ENCODE measurements around the gene ZBTB21.
A peak's percentile ranks its signal among the peaks of the same experiment; 100 is the strongest.
"Not testable (repeated sequence)": the region's sequence is repeated elsewhere in the genome, so short reads cannot be mapped to it uniquely, and the experiment has no call there.

ZBTB21 gene

GRCh38 chr21:41961282-41961701 is 48.9 kb downstream of the ZBTB21 start:
- Mint-ChIP-seq H3K4me1 (peaks cover 8% of the 10 kb centered on the region), H3K4me3 (no peak overlapping the region), H3K36me3 (no peaks in the 10 kb centered on the region), H3K9me3 (no peaks in the 10 kb centered on the region), H3K27ac (no peak overlapping the region)
- no peak for DNase-seq (ENCODE audit: low spot score in 2 of 2)
- no peak for ATAC-seq

DNA sequence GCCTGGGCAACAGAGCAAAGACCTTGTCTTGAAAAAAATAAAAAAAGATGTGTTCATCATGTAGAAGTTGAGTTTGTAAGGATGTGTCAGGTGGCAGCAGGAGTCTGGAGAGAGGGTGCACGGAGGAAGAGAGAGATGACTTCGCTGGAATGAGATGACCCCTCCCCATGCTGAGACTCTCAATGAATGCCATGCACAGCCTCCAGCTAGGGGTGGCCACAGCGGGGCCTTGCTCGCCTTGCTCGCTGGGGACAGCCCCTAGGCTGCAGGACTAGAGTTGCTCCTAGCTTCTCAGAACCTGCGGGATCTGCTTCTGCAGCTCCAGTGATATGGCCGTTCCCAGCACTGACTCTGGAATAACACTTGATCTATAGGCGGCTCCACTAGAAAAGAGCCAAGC is 49.8 kb downstream of the ZBTB21 start:
- Mint-ChIP-seq H3K4me1 (peaks cover 8% of the 10 kb centered on the region), H3K36me3 (peaks cover under 1% of the 10 kb centered on the region), H3K27ac (no peak overlapping the region), H3K9me3 (no peaks in the 10 kb centered on the region), H3K4me3 (no peak overlapping the region)
- no peak for ATAC-seq
- no peak for DNase-seq (ENCODE audit: low spot score in 2 of 2)

DNA sequence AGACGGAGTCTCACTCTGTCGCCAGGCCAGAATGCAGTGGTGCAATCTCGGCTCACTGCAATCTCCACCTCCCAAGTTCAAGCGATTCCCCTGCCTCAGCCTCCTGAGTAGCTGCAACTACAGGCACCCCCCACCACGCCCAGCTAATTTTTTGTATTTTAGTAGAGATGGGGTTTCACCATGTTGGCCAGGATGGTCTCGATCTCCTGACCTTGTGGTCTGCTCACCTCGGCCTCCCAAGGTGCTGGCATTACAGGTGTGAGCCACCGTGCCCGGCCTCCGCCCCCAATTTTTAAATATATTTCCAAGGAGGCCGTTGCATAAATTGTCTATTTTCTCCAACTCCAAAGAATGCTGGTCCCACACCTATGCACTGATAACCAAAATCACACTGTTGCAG is 50.5 kb downstream of the ZBTB21 start:
- not testable (repeated sequence) for H3K9me3 Mint-ChIP-seq; ATAC-seq; H3K4me3 Mint-ChIP-seq; H3K36me3 Mint-ChIP-seq; H3K27ac Mint-ChIP-seq; DNase-seq (ENCODE audit: low spot score in 2 of 2)
- peaks cover 11% of the 10 kb centered on the region for H3K4me1 Mint-ChIP-seq

GRCh38 chr21:41958886-41959563 is 51.1 kb downstream of the ZBTB21 start:
- H3K36me3 Mint-ChIP-seq: peaks cover 4% of the 10 kb centered on the region
- ATAC-seq (no peak), DNase-seq (ENCODE audit: low spot score in 2 of 2) (no peak)
- no peaks in the 10 kb centered on the region for H3K9me3 Mint-ChIP-seq
- no peak overlapping the region for H3K4me3 Mint-ChIP-seq
- H3K27ac Mint-ChIP-seq: no peak overlapping the region
- H3K4me1 Mint-ChIP-seq: peaks cover 17% of the 10 kb centered on the region

- DNase-seq (ENCODE audit: low spot score in 2 of 2) (no peak), ATAC-seq (no peak)
- Mint-ChIP-seq H3K9me3 (no peaks in the 10 kb centered on the region), H3K27ac (no peak overlapping the region), H3K4me1 (peaks cover 17% of the 10 kb centered on the region), H3K4me3 (no peak overlapping the region), H3K36me3 (peaks cover 4% of the 10 kb centered on the region)
Observed at GRCh38 chr21:41957991-41958766, 52.0 kb downstream of the ZBTB21 start.

- H3K9me3 Mint-ChIP-seq: no peaks in the 10 kb centered on the region
- ATAC-seq (no peak), DNase-seq (ENCODE audit: low spot score in 2 of 2) (no peak)
- peaks cover 4% of the 10 kb centered on the region for H3K36me3 Mint-ChIP-seq
- H3K4me1 Mint-ChIP-seq: peaks cover 17% of the 10 kb centered on the region
- H3K4me3 Mint-ChIP-seq: no peak overlapping the region
- H3K27ac Mint-ChIP-seq: no peak overlapping the region
Observed at GRCh38 chr21:41956926-41957729, 53.0 kb downstream of the ZBTB21 start.

- Mint-ChIP-seq H3K4me3 (no peak overlapping the region), H3K4me1 (peaks cover 9% of the 10 kb centered on the region)
Observed at GRCh38 chr21:41955516-41955915, 54.6 kb downstream of the ZBTB21 start.

GRCh38 chr21:41954654-41955499 is 55.3 kb downstream of the ZBTB21 start:
- no peaks in the 10 kb centered on the region for H3K9me3 Mint-ChIP-seq
- no peak for ATAC-seq
- peaks cover 9% of the 10 kb centered on the region for H3K4me1 Mint-ChIP-seq
- H3K4me3 Mint-ChIP-seq: peak overlapping the region; percentile 1
- H3K27ac Mint-ChIP-seq: peak overlapping the region; percentile 11
- DNase-seq (ENCODE audit: low spot score in 2 of 2): no peak
- peaks cover 4% of the 10 kb centered on the region for H3K36me3 Mint-ChIP-seq

More at GRCh38 chr21:41955516-41955915, 54.6 kb downstream of the ZBTB21 start:
- peaks cover 4% of the 10 kb centered on the region for H3K36me3 Mint-ChIP-seq
- DNase-seq (ENCODE audit: low spot score in 2 of 2) (no peak), ATAC-seq (no peak)
- no peak overlapping the region for H3K27ac Mint-ChIP-seq
- H3K9me3 Mint-ChIP-seq: no peaks in the 10 kb centered on the region

DNA sequence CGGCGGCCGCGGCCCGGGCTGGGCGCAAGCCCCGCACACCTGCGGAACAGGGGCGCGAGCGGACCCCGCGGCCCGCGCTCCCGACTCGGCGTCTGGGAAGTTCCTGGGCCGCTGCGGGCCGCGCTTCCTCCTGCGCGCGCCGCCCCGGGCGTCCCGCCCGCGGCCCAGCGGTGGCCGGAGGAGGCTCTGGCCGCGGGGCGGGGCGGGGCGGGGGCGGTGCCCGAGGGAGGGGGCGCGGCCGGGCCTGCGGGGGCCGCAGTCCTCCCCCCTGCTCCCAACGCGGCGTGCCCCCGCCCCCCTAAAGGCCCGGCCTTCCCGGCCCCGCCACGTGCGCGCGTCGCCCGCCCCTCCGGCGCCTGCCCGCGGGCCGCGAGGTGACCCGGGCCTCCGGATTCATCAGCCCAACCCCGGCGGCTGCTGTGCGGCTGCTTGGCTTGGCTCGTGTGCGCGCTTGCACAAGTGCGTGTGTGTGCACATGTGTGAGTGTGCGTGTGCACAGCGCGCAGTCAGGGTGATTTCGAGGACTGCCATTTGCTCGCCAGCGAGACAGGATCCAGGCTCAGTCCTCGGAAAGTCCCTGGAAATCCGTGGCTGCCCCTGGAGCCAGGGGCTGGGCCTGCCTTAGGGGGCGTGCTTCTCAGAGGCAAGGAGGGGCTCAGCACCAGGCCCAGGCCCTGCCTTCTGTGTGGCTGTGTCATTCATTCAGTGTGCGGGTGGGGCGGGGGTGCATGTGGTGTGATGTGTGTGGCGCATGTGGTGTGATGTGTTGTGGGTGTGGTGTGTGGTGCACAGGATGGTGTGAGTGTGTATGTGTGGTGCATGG is 56.1 kb downstream of the ZBTB21 start, which contains the start of gene C2CD2:
C2CD2 (minus strand) TSS at position 188 of the 823 bp plus-strand sequence. CDS start 370 bp downstream, outside the sequence.
- DNase-seq (ENCODE audit: low spot score in 2 of 2) (no peak), ATAC-seq (peak; percentile 50)
- Mint-ChIP-seq H3K4me1 (peaks cover 9% of the 10 kb centered on the region), H3K4me3 (peak within 1 kb of the TSS; percentile 42), H3K9me3 (no peaks in the 10 kb centered on the region), H3K36me3 (peaks cover 4% of the 10 kb centered on the region), H3K27ac (peak within 1 kb of the TSS; percentile 11)

DNA sequence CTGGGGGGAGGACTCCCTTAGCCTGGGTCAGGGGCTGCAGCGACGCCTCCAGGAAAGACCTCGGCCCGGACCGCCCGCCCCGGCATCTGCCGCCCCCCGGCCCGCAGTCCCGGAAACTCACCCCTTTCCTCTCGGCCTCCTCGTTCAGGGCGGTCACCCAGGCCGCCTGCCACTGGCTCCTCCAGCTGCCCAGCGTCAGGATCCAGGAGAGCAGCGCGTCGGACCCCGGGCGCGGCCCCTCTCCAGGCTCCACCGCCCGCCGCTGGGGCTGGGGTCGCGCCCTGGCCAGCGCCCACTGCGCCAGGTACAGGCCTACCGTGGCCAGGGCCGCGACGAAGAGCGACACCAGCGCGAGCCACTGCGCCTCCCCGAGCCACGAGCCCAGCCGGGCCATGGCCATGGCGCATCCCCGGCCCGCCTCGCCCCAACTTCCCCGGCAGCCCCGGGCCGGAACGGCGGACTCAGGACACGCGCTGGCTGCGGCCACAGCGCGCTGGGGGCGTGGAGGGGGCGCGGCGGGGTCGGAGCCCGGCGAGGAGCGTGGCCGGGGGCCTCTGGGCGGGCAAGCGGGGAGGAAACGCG is 56.8 kb downstream of the ZBTB21 start:
- peak; percentile 9 for ATAC-seq
- Mint-ChIP-seq H3K4me3 (peak overlapping the region; percentile 42), H3K4me1 (peaks cover 9% of the 10 kb centered on the region), H3K27ac (no peak overlapping the region), H3K9me3 (no peaks in the 10 kb centered on the region), H3K36me3 (peaks cover 4% of the 10 kb centered on the region)
- DNase-seq (ENCODE audit: low spot score in 2 of 2): no peak

DNA sequence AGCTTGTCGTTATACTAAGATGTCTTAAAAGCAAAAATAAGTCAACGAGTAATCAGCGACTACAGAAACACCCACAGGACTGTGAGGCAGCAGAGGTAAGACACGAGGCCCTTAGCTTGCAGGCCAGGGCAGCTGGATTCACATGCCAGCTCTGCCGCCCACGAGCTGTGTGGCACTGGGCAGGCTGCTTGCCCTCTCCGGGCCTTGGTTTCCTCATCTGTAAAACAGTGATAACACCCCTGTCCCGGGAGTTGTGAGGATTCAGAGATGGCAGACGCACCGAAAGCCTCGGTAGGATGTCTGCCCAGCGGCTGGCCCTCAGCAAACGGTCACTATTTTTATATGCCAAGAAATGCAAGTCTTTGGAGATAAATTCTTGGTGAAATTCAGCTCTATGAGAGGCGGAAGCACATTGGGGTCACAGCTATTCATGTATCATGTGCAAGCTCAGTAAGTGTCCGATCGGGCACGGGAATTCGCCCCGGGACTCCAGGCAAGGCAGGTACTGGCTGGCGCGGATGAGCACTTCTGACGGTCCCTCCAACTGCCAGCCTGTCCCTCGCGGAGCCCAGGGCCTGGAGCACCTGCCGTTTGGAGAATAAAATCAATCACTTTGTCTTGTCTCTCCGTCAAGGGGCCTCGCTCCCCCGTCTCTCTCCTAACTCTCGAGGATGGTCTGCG is 57.5 kb downstream of the ZBTB21 start:
- Mint-ChIP-seq H3K9me3 (no peaks in the 10 kb centered on the region), H3K27ac (no peak overlapping the region), H3K4me3 (peak overlapping the region; percentile 42), H3K4me1 (peaks cover 9% of the 10 kb centered on the region), H3K36me3 (peaks cover 4% of the 10 kb centered on the region)
- ATAC-seq (no peak), DNase-seq (ENCODE audit: low spot score in 2 of 2) (no peak)

- Mint-ChIP-seq H3K27ac (no peak overlapping the region), H3K4me3 (peak overlapping the region; percentile 42), H3K36me3 (peaks cover 4% of the 10 kb centered on the region), H3K4me1 (peaks cover 9% of the 10 kb centered on the region), H3K9me3 (no peaks in the 10 kb centered on the region)
- DNase-seq (ENCODE audit: low spot score in 2 of 2) (no peak), ATAC-seq (no peak)
Observed at GRCh38 chr21:41951876-41952567, 58.1 kb downstream of the ZBTB21 start.

- ATAC-seq (no peak), DNase-seq (ENCODE audit: low spot score in 2 of 2) (no peak)
- Mint-ChIP-seq H3K4me1 (peaks cover 9% of the 10 kb centered on the region), H3K4me3 (no peak overlapping the region), H3K27ac (no peak overlapping the region), H3K9me3 (no peaks in the 10 kb centered on the region), H3K36me3 (peaks cover 4% of the 10 kb centered on the region)
Observed at GRCh38 chr21:41950941-41951351, 59.2 kb downstream of the ZBTB21 start.

All from stimulated activated effector memory CD8-positive, alpha-beta T cell treated with anti-CD3 and anti-CD28 coated beads, Interleukin-12 subunit alpha, Interleukin-12 subunit beta, amount 100 ng/mL, for 72 hours (primary cell).